Adrenal gland (tissue), 5 donors: ENCODE results near the gene CALML5.

Experiments
- POLR2A ChIP-seq, 2 donors: fragments of 450-650 bp; IDR thresholded peaks; one replicate each; pipeline ENCODE4 v1.6.1; 2017; ENCODE audit warnings: antibody characterized with exemption in 2 of 2, mild to moderate bottlenecking in 2 of 2, moderate library complexity in 1 of 2
- TF ChIP-seq, protein P1 (sequence below), 6 experiments: fragments of 450-650 bp in 4 of 6; fragments of 200-600 bp in 2 of 6; sonication (generic) in 1 of 6; IDR thresholded peaks; 1 replicate in 5 of 6; 2 replicates in 1 of 6; pipeline versions ENCODE4 v1.5.1 to v1.8.0; 2016 to 2021; ENCODE audit warnings: antibody characterized with exemption in 6 of 6, mild to moderate bottlenecking in 2 of 6, moderate library complexity in 1 of 6
- donor health status: DM: no; HTN: no; CAD: no.

DNA sequence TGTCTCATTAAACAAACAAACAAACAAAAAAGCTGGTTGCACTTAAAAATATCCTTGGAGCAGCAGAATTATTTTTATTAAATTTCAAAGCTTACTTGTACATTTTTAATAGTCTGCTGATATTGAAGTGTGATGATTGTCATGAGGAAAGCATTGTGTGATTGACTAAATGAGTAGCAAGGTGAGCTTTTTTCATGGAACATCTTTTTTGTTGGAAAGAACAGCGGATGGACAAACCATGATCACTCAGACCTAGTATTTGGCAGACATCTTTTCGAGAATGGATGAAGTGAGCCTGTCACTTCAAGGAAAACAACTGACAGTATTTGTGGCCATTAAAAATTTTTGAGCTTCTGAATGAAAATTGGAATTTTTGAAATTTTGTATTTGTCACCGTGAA, 19.7 kb upstream of the CALML5 start:
- TF ChIP-seq, protein P1, sequence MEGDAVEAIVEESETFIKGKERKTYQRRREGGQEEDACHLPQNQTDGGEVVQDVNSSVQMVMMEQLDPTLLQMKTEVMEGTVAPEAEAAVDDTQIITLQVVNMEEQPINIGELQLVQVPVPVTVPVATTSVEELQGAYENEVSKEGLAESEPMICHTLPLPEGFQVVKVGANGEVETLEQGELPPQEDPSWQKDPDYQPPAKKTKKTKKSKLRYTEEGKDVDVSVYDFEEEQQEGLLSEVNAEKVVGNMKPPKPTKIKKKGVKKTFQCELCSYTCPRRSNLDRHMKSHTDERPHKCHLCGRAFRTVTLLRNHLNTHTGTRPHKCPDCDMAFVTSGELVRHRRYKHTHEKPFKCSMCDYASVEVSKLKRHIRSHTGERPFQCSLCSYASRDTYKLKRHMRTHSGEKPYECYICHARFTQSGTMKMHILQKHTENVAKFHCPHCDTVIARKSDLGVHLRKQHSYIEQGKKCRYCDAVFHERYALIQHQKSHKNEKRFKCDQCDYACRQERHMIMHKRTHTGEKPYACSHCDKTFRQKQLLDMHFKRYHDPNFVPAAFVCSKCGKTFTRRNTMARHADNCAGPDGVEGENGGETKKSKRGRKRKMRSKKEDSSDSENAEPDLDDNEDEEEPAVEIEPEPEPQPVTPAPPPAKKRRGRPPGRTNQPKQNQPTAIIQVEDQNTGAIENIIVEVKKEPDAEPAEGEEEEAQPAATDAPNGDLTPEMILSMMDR (IDR thresholded peaks at IDR 0.05) = no peak
- no peak for TF ChIP-seq POLR2A (IDR thresholded peaks at IDR 0.05)
